Measurements from ENCODE around the gene RNF19B. TPM values are rescaled to one million over a fixed set of nuclear protein-coding genes. Genes with fewer than 3 reads are reported as not detected.

RNF19B gene
- total and polyA plus RNA-seq, 2 of the 13 experiments (the other 11 are each of a cell fraction or from before 2014, with no cell fraction given): 15.3 to 22.5 TPM

- TF ChIP-seq ZFAT (CRISPR knock-in tag; conservative IDR thresholded peaks at IDR 0.05): no peak
- peak; percentile 16; the same call in 1 of the 2 replicates for TF ChIP-seq ZNF670 (CRISPR knock-in tag; IDR thresholded peaks at IDR 0.05; ENCODE audit: borderline replicate concordance)
- TF ChIP-seq PITX1 (CRISPR knock-in tag; IDR thresholded peaks at IDR 0.05): no peak
- TF ChIP-seq CTCF (CRISPR knock-in tag; IDR thresholded peaks at IDR 0.05): peak; percentile 57
- 0 out of 2 replicates have a peak, but pooled peaks have one; percentile 53 for TF ChIP-seq PRDM15 (CRISPR knock-in tag; IDR thresholded peaks at IDR 0.05)
- no peak for TF ChIP-seq RCOR2 (CRISPR knock-in tag; IDR thresholded peaks at IDR 0.05)
- no peak for TF ChIP-seq SAP130 (CRISPR knock-in tag; IDR thresholded peaks at IDR 0.05; ENCODE audit: low read depth)
- TF ChIP-seq, protein P1, sequence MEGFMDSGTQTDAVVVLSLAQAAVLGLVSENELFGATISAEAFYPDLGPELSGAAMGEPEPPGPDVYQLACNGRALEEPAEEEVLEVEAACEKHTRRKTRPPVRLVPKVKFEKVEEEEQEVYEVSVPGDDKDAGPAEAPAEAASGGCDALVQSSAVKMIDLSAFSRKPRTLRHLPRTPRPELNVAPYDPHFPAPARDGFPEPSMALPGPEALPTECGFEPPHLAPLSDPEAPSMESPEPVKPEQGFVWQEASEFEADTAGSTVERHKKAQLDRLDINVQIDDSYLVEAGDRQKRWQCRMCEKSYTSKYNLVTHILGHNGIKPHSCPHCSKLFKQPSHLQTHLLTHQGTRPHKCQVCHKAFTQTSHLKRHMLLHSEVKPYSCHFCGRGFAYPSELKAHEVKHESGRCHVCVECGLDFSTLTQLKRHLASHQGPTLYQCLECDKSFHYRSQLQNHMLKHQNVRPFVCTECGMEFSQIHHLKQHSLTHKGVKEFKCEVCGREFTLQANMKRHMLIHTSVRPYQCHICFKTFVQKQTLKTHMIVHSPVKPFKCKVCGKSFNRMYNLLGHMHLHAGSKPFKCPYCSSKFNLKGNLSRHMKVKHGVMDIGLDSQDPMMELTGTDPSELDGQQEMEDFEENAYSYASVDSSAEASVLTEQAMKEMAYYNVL (CRISPR knock-in tag; IDR thresholded peaks at IDR 0.05; ENCODE audit: borderline replicate concordance): 0 out of 2 replicates have a peak, but pooled peaks have one; percentile 33
- no peak for TF ChIP-seq ZNF234 (CRISPR knock-in tag; conservative IDR thresholded peaks at IDR 0.05)
- no peak for TF ChIP-seq SNRNP70 (IDR thresholded peaks at IDR 0.05; ENCODE audit: low read depth, low read length)
- TF ChIP-seq ZNF501 (CRISPR knock-in tag; IDR thresholded peaks at IDR 0.05): peak; percentile 18; the same call in 1 of the 2 replicates
- TF ChIP-seq ZNF180 (CRISPR knock-in tag; IDR thresholded peaks at IDR 0.05; ENCODE audit: borderline replicate concordance, low read depth): no peak
Observed at GRCh38 chr1:32925403-32926162, 39.0 kb downstream of the RNF19B start (continued).
